Panc1 (cell line): ENCODE results near the gene VSX2. TPM values are rescaled to one million over a fixed set of nuclear protein-coding genes. Genes with fewer than 3 reads are reported as not detected.

Experiments
- ATAC-seq: fragments of 200-7000 bp; cut with Tn5 transposase; 2 replicates; pipeline ENCODE4 v1.9.1; 2020; ENCODE audit warnings: mild to moderate bottlenecking, moderate library complexity
- BruUV-seq: library from RNA; stranded (reverse); fragments of 400-500 nt; replicated peaks from 2 replicates; lab custom pipeline; 2021; lab: Mats Ljungman, UMichigan
- CTCF ChIA-PET: fragments of 300-600 bp; sonication (Branson Sonifier 250); formaldehyde crosslinking; loops from one replicate; lab custom pipeline; 2022; ENCODE audit warnings: antibody characterized with exemption; lab: Charles Lee
- POLR2A ChIA-PET: fragments of 300-600 bp; sonication (Branson Sonifier 250); formaldehyde crosslinking; loops from one replicate; lab custom pipeline; 2022; ENCODE audit warnings: antibody characterized with exemption; lab: Charles Lee
- DNase-seq: peaks from one replicate; pipeline ENCODE4 v3.0.0-alpha.2; 2010; ENCODE audit warnings: low read depth, low spot score
- H3K27ac ChIP-seq: 2 replicates; pipeline ENCODE4 v1.5.1; 2011; ENCODE audit warnings: mild to moderate bottlenecking, low read length, inconsistent platforms
- H3K27me3 ChIP-seq: fragments of 200-500 bp; sonication (Bioruptor generic); 2 replicates; pipeline ENCODE4 v1.6.0; 2014; ENCODE audit warnings: low read length, inconsistent platforms; ENCODE audit not compliant: control insufficient read depth, insufficient read depth
- H3K36me3 ChIP-seq: fragments of 200-500 bp; sonication (Bioruptor generic); 2 replicates; pipeline ENCODE4 v1.5.1; 2014; ENCODE audit warnings: inconsistent platforms, mild to moderate bottlenecking, low read length, moderate library complexity; ENCODE audit not compliant: control insufficient read depth, insufficient read depth
- H3K4me1 ChIP-seq: 2 replicates; pipeline ENCODE4 v1.5.1; 2011; ENCODE audit warnings: inconsistent platforms, mild to moderate bottlenecking, low read length, moderate library complexity; ENCODE audit not compliant: control insufficient read depth, insufficient read depth
- H3K4me3 ChIP-seq, 2 experiments: 2 replicates each; pipeline ENCODE4 v1.5.1; 2011 to 2012; ENCODE audit warnings: low read depth in 2 of 2, low read length in 2 of 2, mild to moderate bottlenecking in 2 of 2, inconsistent platforms in 1 of 2, moderate library complexity in 1 of 2
- H3K9me3 ChIP-seq: fragments of 200-500 bp; sonication (Bioruptor generic); 2 replicates; pipeline ENCODE4 v1.5.1; 2014; ENCODE audit warnings: low read depth, mild to moderate bottlenecking, inconsistent platforms, low read length, moderate library complexity; ENCODE audit not compliant: control insufficient read depth, insufficient read depth
- CTCF ChIP-seq: fragments of 450-650 bp; IDR thresholded peaks from 2 replicates; pipeline ENCODE4 v1.5.1; 2017; ENCODE audit warnings: mild to moderate bottlenecking
- POLR2AphosphoS5 ChIP-seq: IDR thresholded peaks from 2 replicates; pipeline ENCODE4 v1.6.1; 2012; ENCODE audit warnings: mild to moderate bottlenecking, low read depth, low read length, moderate library complexity
- REST ChIP-seq, 2 experiments: IDR thresholded peaks; 2 replicates each; pipeline ENCODE4 v1.6.1; 2011 to 2012; ENCODE audit warnings: low read depth in 2 of 2, control low read depth in 1 of 2, low read length in 1 of 2, mild to moderate bottlenecking in 1 of 2, moderate library complexity in 1 of 2; ENCODE audit not compliant: insufficient read depth in 1 of 2
- SIN3A ChIP-seq: IDR thresholded peaks from 2 replicates; pipeline ENCODE4 v1.6.1; 2012; ENCODE audit warnings: low read depth, mild to moderate bottlenecking, low read length, moderate library complexity, borderline replicate concordance; ENCODE audit not compliant: insufficient read depth
- TCF7L2 ChIP-seq: IDR thresholded peaks from 2 replicates; pipeline ENCODE4 v1.6.1; 2011; ENCODE audit warnings: mild to moderate bottlenecking, low read depth, low read length, inconsistent platforms
- in situ Hi-C: cut with HindIII; loops from 2 replicates; pipeline ENCODE4 v1.10.0; 2016; ENCODE audit warnings: low sequenced_read_pairs, low pct_unique_long_range_greater_than_20kb
- intact Hi-C: fragments of 100-400 bp; cut with micrococcal nuclease; formaldehyde crosslinking; loops from one replicate; pipeline ENCODE4 v1.10.0; 2022; ENCODE audit not compliant: unreplicated experiment
- total RNA-seq: library from RNA; stranded (reverse); gene quantifications from one replicate; pipeline ENCODE4 v1.2.1, GENCODE V29; 2021; ENCODE audit not compliant: unreplicated experiment

The VSX2 gene
- total RNA-seq, 1 experiment from 2014 or later, result not detected

- H3K9me3 ChIP-seq, result no peaks in the 10 kb centered on the region
- in situ Hi-C loops, result no loop called here
- H3K4me3 ChIP-seq, result no peak overlapping the region
- no peak overlapping the region for H3K27ac ChIP-seq
- ATAC-seq, result no peak
- DNase-seq, result no peak
- no peaks in the 10 kb centered on the region for H3K4me1 ChIP-seq
- peak; percentile 36 for TF ChIP-seq CTCF
- TF ChIP-seq POLR2AphosphoS5, result no peak
- ChIA-PET POLR2A (no interaction called here), CTCF (no interaction called here)
- intact Hi-C loops, result no loop called here
- no TSS peak for BruUV-seq
- no peaks in the 10 kb centered on the region for H3K36me3 ChIP-seq
- no peaks in the 10 kb centered on the region for H3K27me3 ChIP-seq
Observed at GRCh38 chr14:74207943-74208342, 31.3 kb upstream of the VSX2 start.

GRCh38 chr14:74208642-74209041 is 30.6 kb upstream of the VSX2 start:
- Histone ChIP-seq H3K4me3 (no peak overlapping the region), H3K27me3 (no peaks in the 10 kb centered on the region), H3K4me1 (no peaks in the 10 kb centered on the region), H3K27ac (no peak overlapping the region), H3K36me3 (no peaks in the 10 kb centered on the region), H3K9me3 (no peaks in the 10 kb centered on the region)
- no peak for ATAC-seq
- DNase-seq, result no peak
- in situ Hi-C loops (no loop called here), intact Hi-C loops (no loop called here)
- ChIA-PET CTCF (no interaction called here), POLR2A (no interaction called here)
- BruUV-seq, result no TSS peak
- no peak for TF ChIP-seq REST (IDR thresholded peaks at IDR 0.05; ENCODE audit: insufficient read depth in 1 of 2, low read depth in 2 of 2, low read length in 1 of 2)
- no peak for TF ChIP-seq SIN3A
- TF ChIP-seq POLR2AphosphoS5, result no peak
- TF ChIP-seq CTCF, result no peak
- TF ChIP-seq TCF7L2, result no peak
